Transverse colon (tissue), 4 donors: ENCODE results near the gene CFAP300. TPM values are rescaled to one million over a fixed set of nuclear protein-coding genes. Genes with fewer than 3 reads are reported as not detected.

Experiments used
- DNase-seq: peaks from one replicate; pipeline ENCODE4 v3.0.0-alpha.2; 2019
- H3K27ac ChIP-seq, 4 donors: fragments of 200-600 bp; sonication (generic); 2 replicates each; pipeline ENCODE4 v1.5.1; 2016 to 2018; ENCODE audit warnings: inconsistent platforms in 4 of 4
- H3K27me3 ChIP-seq: fragments of 200-600 bp; sonication (generic); 2 replicates; pipeline ENCODE4 v1.5.1; 2017; ENCODE audit warnings: inconsistent platforms
- H3K36me3 ChIP-seq, 4 donors: fragments of 200-600 bp; sonication (generic); 2 replicates each; pipeline ENCODE4 v1.5.1; 2017 to 2019; ENCODE audit warnings: inconsistent platforms in 4 of 4
- H3K4me1 ChIP-seq, 4 donors: fragments of 200-600 bp; sonication (generic); 2 replicates each; pipeline ENCODE4 v1.5.1; 2017 to 2020; ENCODE audit warnings: inconsistent platforms in 4 of 4
- H3K4me3 ChIP-seq, 4 donors: fragments of 200-600 bp; sonication (generic); 1 replicate in 1 of 4; 2 replicates in 3 of 4; pipeline versions ENCODE4 v1.5.1 to v1.6.1; 2017 to 2019; ENCODE audit warnings: inconsistent platforms in 4 of 4
- H3K9me3 ChIP-seq, 2 donors: fragments of 200-600 bp; sonication (generic); 2 replicates each; pipeline ENCODE4 v1.5.1; 2017 to 2019; ENCODE audit warnings: inconsistent platforms in 2 of 2
- CTCF ChIP-seq, 5 experiments: fragments of 200-600 bp in 3 of 5; fragments of 450-650 bp in 2 of 5; sonication (generic) in 3 of 5; IDR thresholded peaks; 1 replicate in 2 of 5; 2 replicates in 3 of 5; pipeline ENCODE4 v1.5.1; 2016 to 2017; ENCODE audit warnings: antibody characterized with exemption in 5 of 5, inconsistent platforms in 3 of 5, mild to moderate bottlenecking in 2 of 5, moderate library complexity in 1 of 5
- EP300 ChIP-seq: sonication (generic); formaldehyde crosslinking; IDR thresholded peaks from one replicate; pipeline ENCODE4 v1.6.1; 2017; ENCODE audit warnings: antibody characterized with exemption, low read depth
- POLR2A ChIP-seq: fragments of 450-650 bp; IDR thresholded peaks from one replicate; pipeline ENCODE4 v1.6.1; 2016; ENCODE audit warnings: antibody characterized with exemption, mild to moderate bottlenecking, moderate library complexity
- POLR2AphosphoS5 ChIP-seq, 3 donors: sonication (generic); formaldehyde crosslinking; IDR thresholded peaks; one replicate each; pipeline ENCODE4 v1.6.1; 2016; ENCODE audit warnings: antibody characterized with exemption in 3 of 3
- WGBS, 2 donors: methylation state at CpG; one replicate each; pipeline ENCODE4 v1.1.5; 2018; ENCODE audit warnings: low coverage in 1 of 2; 5-methylcytosine and 5-hydroxymethylcytosine counted together
- in situ Hi-C, 4 donors: fragments of 200-750 bp; cut with MboI; loops; one replicate each; pipeline versions ENCODE4 v1.15.0 to v1.15.1; 2017; ENCODE audit warnings: low sequenced_read_pairs in 3 of 4, low pct_ligation_motif_present in 1 of 4, low pct_unique_long_range_greater_than_20kb in 1 of 4
- intact Hi-C: fragments of 100-400 bp; cut with DNase I; formaldehyde crosslinking; loops from one replicate; pipeline ENCODE4 v1.15.1; 2023; ENCODE audit warnings: low total_unique reads
- total RNA-seq, 4 donors: library from RNA; depleted of rRNA; stranded (reverse); fragments of >200 nt; gene quantifications; one replicate each; pipeline ENCODE4 v1.1.0, GENCODE V29; 2016

CFAP300 gene
- total RNA-seq, 4 donors from 2014 or later: 0.79 to 33.2 (median 2.2) TPM; not detected in 1

GRCh38 chr11:102097186-102097585 is 49.9 kb downstream of the CFAP300 start:
- in situ Hi-C loops: loop anchor here in 1 of 4 donors (25.0 kb wide), 1 partner anchor 590 kb away; no protein-coding TSS in a partner anchor
- no peaks in the 10 kb centered on the region for H3K4me1 ChIP-seq
- no peak overlapping the region for H3K27ac ChIP-seq
- DNase-seq: no peak
- no peaks in the 10 kb centered on the region for H3K27me3 ChIP-seq
- TF ChIP-seq CTCF (IDR thresholded peaks at IDR 0.05) (no peak), POLR2A (no peak), EP300 (no peak), POLR2AphosphoS5 (IDR thresholded peaks at IDR 0.05) (no peak)
- no peak overlapping the region for H3K4me3 ChIP-seq
- 82 to 89% methylated on average over 1 of the region's 1 CpG for WGBS, 2 donors
- no peaks in the 10 kb centered on the region for H3K9me3 ChIP-seq
- intact Hi-C loops: no loop called here
- H3K36me3 ChIP-seq: no peaks in the 10 kb centered on the region

- Histone ChIP-seq H3K36me3 (no peaks in the 10 kb centered on the region), H3K27ac (no peak overlapping the region), H3K4me1 (no peaks in the 10 kb centered on the region), H3K4me3 (no peak overlapping the region), H3K27me3 (no peaks in the 10 kb centered on the region), H3K9me3 (no peaks in the 10 kb centered on the region)
- DNase-seq: no peak
- intact Hi-C loops: no loop called here
- in situ Hi-C loops: loop anchor here in 3 of 4 donors (10.0 to 25.0 kb wide), 3 partner anchors 163 to 588 kb away; no protein-coding TSS in a partner anchor
- no peak for TF ChIP-seq CTCF (IDR thresholded peaks at IDR 0.05)
- no peak for TF ChIP-seq EP300
- no peak for TF ChIP-seq POLR2AphosphoS5 (IDR thresholded peaks at IDR 0.05)
- TF ChIP-seq POLR2A: no peak
- WGBS, 2 donors: 93 to 95% methylated on average over 2 of the region's 2 CpGs
Measured at GRCh38 chr11:102099755-102100154, 52.5 kb downstream of the CFAP300 start.

GRCh38 chr11:102108734-102109440 is 61.6 kb downstream of the CFAP300 start:
- Histone ChIP-seq H3K27me3 (no peaks in the 10 kb centered on the region), H3K36me3 (no peaks in the 10 kb centered on the region), H3K4me3 (no peak overlapping the region), H3K9me3 (no peaks in the 10 kb centered on the region), H3K4me1 (peaks cover under 1 to 22% (median 10%) of the 10 kb centered on the region in 4 donors), H3K27ac (peak overlapping the region; percentile 95 to 99 (median 96))
- DNase-seq: no peak
- WGBS, 2 donors: 20 to 80% methylated on average over 1 to 3 of the region's 3 CpGs
- in situ Hi-C loops: loop anchor here in 2 of 4 donors (10.0 to 25.0 kb wide), 2 partner anchors 153 to 166 kb away; no protein-coding TSS in a partner anchor
- intact Hi-C loops: no loop called here
- TF ChIP-seq POLR2A: no peak
- TF ChIP-seq EP300: no peak
- no peak for TF ChIP-seq POLR2AphosphoS5 (IDR thresholded peaks at IDR 0.05)
- TF ChIP-seq CTCF (IDR thresholded peaks at IDR 0.05): no peak

GRCh38 chr11:102109896-102110760 is 62.9 kb downstream of the CFAP300 start, which contains the start of gene YAP1:
YAP1 (plus strand) TSS chr11:102110447; CDS start chr11:102110849, 402 bp downstream.
- peak within 1 kb of the TSS; percentile 85 to 95 (median 90) for H3K4me3 ChIP-seq
- peak; percentile 33 to 80 (median 77) for TF ChIP-seq POLR2AphosphoS5 (IDR thresholded peaks at IDR 0.05)
- peak in 1 of 5 experiments; percentile 19 for TF ChIP-seq CTCF (IDR thresholded peaks at IDR 0.05)
- peak; percentile 63 for TF ChIP-seq POLR2A
- TF ChIP-seq EP300: no peak
- peak; percentile 89 for DNase-seq
- H3K27ac ChIP-seq: peak within 1 kb of the TSS; percentile 95 to 99 (median 96)
- in situ Hi-C loops (loop anchor here in 2 of 4 donors (10.0 to 25.0 kb wide), 2 partner anchors 152 to 165 kb away; no protein-coding TSS in a partner anchor), intact Hi-C loops (loop anchor here (10.0 kb wide), 1 partner anchor 165 kb away; no protein-coding TSS in a partner anchor)
- H3K9me3 ChIP-seq: no peaks in the 10 kb centered on the region
- H3K36me3 ChIP-seq: no peaks in the 10 kb centered on the region
- 0% methylated on average over 14 to 86 of the region's 104 CpGs for WGBS, 2 donors
- H3K27me3 ChIP-seq: no peaks in the 10 kb centered on the region
- H3K4me1 ChIP-seq: peaks cover 8 to 35% (median 15%) of the 10 kb centered on the region in 4 donors
